Loucy (cell line): ENCODE results near the gene GRK3.
A peak's percentile ranks its signal among the peaks of the same experiment; 100 is the strongest.

Source experiments
- H2AFZ ChIP-seq: fragments of 200-600 bp; sonication (generic); 2 replicates; pipeline ENCODE4 v1.6.0; 2016; ENCODE audit warnings: antibody characterized with exemption, mild to moderate bottlenecking, low read length, moderate library complexity
- H3F3A ChIP-seq: fragments of 200-600 bp; 2 replicates; pipeline ENCODE4 v1.6.0; 2016; ENCODE audit warnings: antibody characterized with exemption, low read depth, mild to moderate bottlenecking
- H3K27me3 ChIP-seq: fragments of 200-600 bp; sonication (generic); 2 replicates; pipeline ENCODE4 v1.6.1; 2014; ENCODE audit warnings: low read length, mild to moderate bottlenecking; ENCODE audit not compliant: insufficient read depth, poor library complexity, severe bottlenecking
- H3K36me3 ChIP-seq: fragments of 200-600 bp; sonication (generic); 2 replicates; pipeline ENCODE4 v1.6.1; 2016; ENCODE audit warnings: low read length; ENCODE audit not compliant: insufficient read depth
- H3K4me1 ChIP-seq: fragments of 200-600 bp; sonication (generic); 2 replicates; pipeline ENCODE4 v1.5.1; 2014; ENCODE audit warnings: low read length, mild to moderate bottlenecking; ENCODE audit not compliant: insufficient read depth, poor library complexity, severe bottlenecking
- H3K4me2 ChIP-seq: fragments of 200-600 bp; sonication (generic); 2 replicates; pipeline ENCODE4 v1.6.0; 2014; ENCODE audit warnings: antibody characterized with exemption, low read length, low read depth, mild to moderate bottlenecking; ENCODE audit not compliant: poor library complexity, severe bottlenecking
- H3K4me3 ChIP-seq: fragments of 200-600 bp; sonication (generic); 2 replicates; pipeline ENCODE4 v1.5.1; 2014; ENCODE audit warnings: low read length, mild to moderate bottlenecking, mixed read lengths; ENCODE audit not compliant: poor library complexity, severe bottlenecking
- H3K79me2 ChIP-seq: fragments of 200-600 bp; sonication (generic); 2 replicates; pipeline ENCODE4 v1.6.1; 2014; ENCODE audit warnings: low read length; ENCODE audit not compliant: insufficient read depth
- H3K9ac ChIP-seq: fragments of 200-600 bp; sonication (generic); 2 replicates; pipeline ENCODE4 v1.6.0; 2014; ENCODE audit warnings: mild to moderate bottlenecking, low read depth, low read length, moderate library complexity; ENCODE audit not compliant: poor library complexity, severe bottlenecking
- H3K9me2 ChIP-seq: fragments of 200-600 bp; sonication (generic); replicated peaks from 2 replicates; pipeline ENCODE4 v1.6.1; 2016; ENCODE audit warnings: low read depth, low read length, mixed read lengths
- H3K9me3 ChIP-seq: fragments of 200-600 bp; sonication (generic); 2 replicates; pipeline ENCODE4 v1.6.1; 2014; ENCODE audit warnings: mild to moderate bottlenecking, antibody characterized with exemption, low read length, low read depth; ENCODE audit not compliant: insufficient read depth
- H4K20me1 ChIP-seq: fragments of 200-600 bp; sonication (generic); 2 replicates; pipeline ENCODE4 v1.6.0; 2014; ENCODE audit warnings: antibody characterized with exemption, low read length, mild to moderate bottlenecking; ENCODE audit not compliant: insufficient read depth, poor library complexity, severe bottlenecking
- EZH2phosphoT487 ChIP-seq: fragments of 200-600 bp; IDR thresholded peaks from 2 replicates; pipeline ENCODE4 v1.6.1; 2018; ENCODE audit warnings: antibody characterized with exemption, mild to moderate bottlenecking, moderate library complexity, borderline replicate concordance
- TF ChIP-seq, protein P1 (sequence below): fragments of 200-600 bp; sonication (generic); conservative IDR thresholded peaks from 2 replicates; pipeline ENCODE4 v1.5.1; 2014; ENCODE audit warnings: mild to moderate bottlenecking, antibody characterized with exemption, low read length

Gene GRK3

DNA sequence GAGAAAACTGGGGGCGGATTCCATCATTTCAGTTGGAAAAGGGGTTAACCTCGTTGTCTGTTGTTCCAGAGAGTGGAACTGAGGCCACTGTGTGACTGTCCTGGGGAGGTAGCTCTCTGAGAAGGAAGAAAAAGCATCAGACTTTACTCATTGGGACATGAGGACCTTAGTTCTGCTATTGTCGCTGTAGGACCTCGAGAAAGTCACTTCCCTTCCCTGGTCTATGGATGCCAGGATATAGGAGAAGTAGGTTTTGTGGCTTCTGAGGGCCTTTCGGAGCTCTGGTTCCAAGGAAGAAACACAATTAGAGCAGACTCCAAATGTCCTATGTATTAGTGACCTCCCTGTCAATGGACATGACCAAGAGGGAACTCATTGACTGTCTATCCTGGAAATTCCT is 183.7 kb downstream of the GRK3 start:
- H4K20me1 ChIP-seq: no peaks in the 10 kb centered on the region
- H3K4me1 ChIP-seq: peaks cover 72% of the 10 kb centered on the region
- H3K4me3 ChIP-seq: no peak overlapping the region
- TF ChIP-seq EZH2phosphoT487: no peak
- TF ChIP-seq, protein P1, sequence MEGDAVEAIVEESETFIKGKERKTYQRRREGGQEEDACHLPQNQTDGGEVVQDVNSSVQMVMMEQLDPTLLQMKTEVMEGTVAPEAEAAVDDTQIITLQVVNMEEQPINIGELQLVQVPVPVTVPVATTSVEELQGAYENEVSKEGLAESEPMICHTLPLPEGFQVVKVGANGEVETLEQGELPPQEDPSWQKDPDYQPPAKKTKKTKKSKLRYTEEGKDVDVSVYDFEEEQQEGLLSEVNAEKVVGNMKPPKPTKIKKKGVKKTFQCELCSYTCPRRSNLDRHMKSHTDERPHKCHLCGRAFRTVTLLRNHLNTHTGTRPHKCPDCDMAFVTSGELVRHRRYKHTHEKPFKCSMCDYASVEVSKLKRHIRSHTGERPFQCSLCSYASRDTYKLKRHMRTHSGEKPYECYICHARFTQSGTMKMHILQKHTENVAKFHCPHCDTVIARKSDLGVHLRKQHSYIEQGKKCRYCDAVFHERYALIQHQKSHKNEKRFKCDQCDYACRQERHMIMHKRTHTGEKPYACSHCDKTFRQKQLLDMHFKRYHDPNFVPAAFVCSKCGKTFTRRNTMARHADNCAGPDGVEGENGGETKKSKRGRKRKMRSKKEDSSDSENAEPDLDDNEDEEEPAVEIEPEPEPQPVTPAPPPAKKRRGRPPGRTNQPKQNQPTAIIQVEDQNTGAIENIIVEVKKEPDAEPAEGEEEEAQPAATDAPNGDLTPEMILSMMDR: no peak
- no peaks in the 10 kb centered on the region for H3K9me3 ChIP-seq
- H3F3A ChIP-seq: no peaks in the 10 kb centered on the region
- H3K27me3 ChIP-seq: no peaks in the 10 kb centered on the region
- H3K79me2 ChIP-seq: peaks cover 11% of the 10 kb centered on the region; the same call in 1 of the 2 replicates
- no peak overlapping the region for H2AFZ ChIP-seq
- H3K36me3 ChIP-seq: no peaks in the 10 kb centered on the region
- H3K9ac ChIP-seq: peak overlapping the region; percentile 40
- H3K4me2 ChIP-seq: no peak overlapping the region
- no peaks in the 10 kb centered on the region for H3K9me2 ChIP-seq

DNA sequence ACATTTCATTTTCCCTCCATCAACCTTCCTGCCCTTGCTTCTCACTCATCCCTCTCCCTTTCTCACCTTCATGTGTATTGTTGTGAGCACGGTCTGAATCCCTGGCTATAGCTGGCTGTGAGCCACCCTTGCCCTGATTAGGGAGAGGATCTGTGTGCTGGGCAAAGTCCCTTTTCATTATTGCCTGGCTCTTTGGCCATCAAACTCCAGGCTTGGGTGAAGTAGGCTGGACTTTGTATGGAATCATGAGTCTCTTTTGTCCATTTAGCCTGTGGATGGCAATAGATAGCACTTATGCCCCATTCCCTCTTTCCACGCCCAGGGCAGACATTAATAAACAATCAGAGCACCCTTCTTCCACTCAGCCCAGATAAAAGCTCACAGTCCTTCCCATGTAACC is 184.2 kb downstream of the GRK3 start:
- Histone ChIP-seq H3K9me3 (no peaks in the 10 kb centered on the region), H4K20me1 (no peaks in the 10 kb centered on the region), H3K27me3 (no peaks in the 10 kb centered on the region), H2AFZ (0 out of 2 replicates have a peak overlapping the region, but pooled peaks have one; percentile 2), H3K4me1 (peaks cover 67% of the 10 kb centered on the region), H3K36me3 (no peaks in the 10 kb centered on the region), H3F3A (no peaks in the 10 kb centered on the region), H3K4me2 (peak overlapping the region; percentile 8), H3K9ac (peak overlapping the region; percentile 40), H3K79me2 (peaks cover 8% of the 10 kb centered on the region; the same call in 1 of the 2 replicates), H3K4me3 (no peak overlapping the region), H3K9me2 (no peaks in the 10 kb centered on the region)
- TF ChIP-seq, protein P1: no peak
- no peak for TF ChIP-seq EZH2phosphoT487

DNA sequence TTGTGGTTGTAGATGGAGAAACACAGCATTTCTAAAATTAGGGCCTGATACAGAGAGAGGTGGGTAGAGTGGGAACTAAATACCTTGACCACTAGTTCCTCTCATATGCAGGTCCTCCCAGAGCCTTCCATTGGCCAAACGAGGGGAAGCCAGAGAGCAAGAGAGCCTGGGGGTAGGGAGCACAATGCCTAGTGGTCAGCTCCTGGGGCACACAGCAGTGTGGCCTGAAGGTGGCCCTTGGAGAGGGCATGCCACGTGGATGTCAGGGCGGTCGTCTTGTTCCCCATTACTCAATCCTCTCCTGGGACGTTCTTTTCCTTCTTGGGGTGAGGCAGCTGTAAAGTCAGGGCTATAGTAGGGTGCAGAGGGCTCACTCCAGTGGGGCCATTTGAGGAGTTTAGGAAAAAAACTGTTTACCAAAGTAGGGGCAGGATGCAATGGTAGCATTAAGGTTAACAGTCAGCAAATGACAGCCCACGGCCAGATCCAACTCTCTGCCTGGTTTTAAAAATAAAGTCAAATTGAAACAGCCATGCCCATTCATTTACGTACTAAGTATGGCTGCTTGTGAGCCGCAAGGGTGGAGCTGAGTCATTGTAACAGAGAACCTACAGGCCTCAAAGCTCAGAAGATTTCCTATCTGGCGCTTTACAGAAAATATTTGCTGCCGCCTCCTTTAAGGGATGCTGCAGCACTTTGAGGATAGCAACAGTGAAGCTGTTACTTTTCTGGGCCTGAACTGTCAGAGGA is 185.1 kb downstream of the GRK3 start:
- H3K4me1 ChIP-seq: peaks cover 61% of the 10 kb centered on the region
- peak overlapping the region; percentile 8; the same call in 1 of the 2 replicates for H2AFZ ChIP-seq
- H3K9ac ChIP-seq: peak overlapping the region; percentile 40
- H3K4me2 ChIP-seq: peak overlapping the region; percentile 8
- no peaks in the 10 kb centered on the region for H3F3A ChIP-seq
- TF ChIP-seq EZH2phosphoT487: no peak
- TF ChIP-seq, protein P1: no peak
- H3K36me3 ChIP-seq: no peaks in the 10 kb centered on the region
- no peaks in the 10 kb centered on the region for H3K9me3 ChIP-seq
- H3K4me3 ChIP-seq: peak overlapping the region; percentile 16
- H4K20me1 ChIP-seq: no peaks in the 10 kb centered on the region
- peaks cover 5% of the 10 kb centered on the region; the same call in 1 of the 2 replicates for H3K79me2 ChIP-seq
- H3K27me3 ChIP-seq: no peaks in the 10 kb centered on the region
- no peaks in the 10 kb centered on the region for H3K9me2 ChIP-seq
